Common myeloid progenitor, CD34-positive (primary cell): Measurements from ENCODE around the gene POLR2M.

Experiments
- CTCF ChIA-PET: fragments of 350-600 bp; sonication (Branson Sonifier 250); formaldehyde crosslinking; loops from one replicate; lab custom pipeline; 2021; ENCODE audit warnings: antibody characterized with exemption; lab: Charles Lee
- POLR2A ChIA-PET: fragments of 350-600 bp; sonication (Branson Sonifier 250); formaldehyde crosslinking; loops from one replicate; lab custom pipeline; 2021; ENCODE audit warnings: antibody characterized with exemption; lab: Charles Lee
- DNase-seq, 3 donors: peaks; one replicate each; pipeline versions ENCODE4 v3.0.0 to v3.0.0-alpha.2; 2013
- H3K27ac ChIP-seq, 2 experiments: 1 replicate in 1 of 2; 2 replicates in 1 of 2; pipeline ENCODE4 v1.7.0; 2013; ENCODE audit warnings: inconsistent platforms in 2 of 2, low read length in 2 of 2, mild to moderate bottlenecking in 2 of 2, low read depth in 1 of 2, moderate library complexity in 1 of 2; ENCODE audit not compliant: severe bottlenecking in 2 of 2, insufficient read depth in 1 of 2, poor library complexity in 1 of 2
- H3K27me3 ChIP-seq, 5 experiments: replicated peaks in 2 of 5; 1 replicate in 3 of 5; 2 replicates in 2 of 5; pipeline versions ENCODE4 v1.6.1 to v1.7.0; 2013; ENCODE audit warnings: low read length in 4 of 5, mild to moderate bottlenecking in 2 of 5, moderate library complexity in 2 of 5, inconsistent platforms in 1 of 5; ENCODE audit not compliant: insufficient read depth in 5 of 5, control insufficient read depth in 4 of 5
- H3K36me3 ChIP-seq, 4 experiments: 1 replicate in 2 of 4; 2 replicates in 2 of 4; pipeline versions ENCODE4 v1.6.1 to v1.7.0; 2013; ENCODE audit warnings: low read length in 3 of 4, control low read depth in 1 of 4, mild to moderate bottlenecking in 1 of 4; ENCODE audit not compliant: control insufficient read depth in 4 of 4, insufficient read depth in 4 of 4
- H3K4me1 ChIP-seq, 4 experiments: 1 replicate in 3 of 4; 2 replicates in 1 of 4; pipeline versions ENCODE4 v1.6.1 to v1.7.1; 2013; ENCODE audit warnings: low read length in 3 of 4, mild to moderate bottlenecking in 3 of 4, control low read depth in 1 of 4, inconsistent platforms in 1 of 4, moderate library complexity in 1 of 4; ENCODE audit not compliant: control insufficient read depth in 4 of 4, insufficient read depth in 4 of 4; ENCODE audit errors: control extremely low read depth in 1 of 4
- H3K4me3 ChIP-seq, 7 experiments: 1 replicate in 4 of 7; 2 replicates in 3 of 7; pipeline versions ENCODE4 v1.5.1 to v1.7.0; 2013; ENCODE audit warnings: mild to moderate bottlenecking in 7 of 7, low read length in 6 of 7, moderate library complexity in 6 of 7, inconsistent platforms in 2 of 7, low read depth in 2 of 7, control low read depth in 1 of 7; ENCODE audit not compliant: insufficient read depth in 4 of 7, control insufficient read depth in 1 of 7; ENCODE audit errors: extremely low read depth in 1 of 7
- H3K9me3 ChIP-seq, 5 experiments: 1 replicate in 4 of 5; 2 replicates in 1 of 5; pipeline versions ENCODE4 v1.6.1 to v1.7.1; 2013; ENCODE audit warnings: low read length in 4 of 5, mild to moderate bottlenecking in 2 of 5, inconsistent platforms in 1 of 5, low read depth in 1 of 5, moderate library complexity in 1 of 5; ENCODE audit not compliant: control insufficient read depth in 4 of 5, insufficient read depth in 2 of 5; ENCODE audit errors: control extremely low read depth in 1 of 5
- WGBS: methylation state at CpG from one replicate; pipeline ENCODE4 v1.1.5; 2013; ENCODE audit not compliant: insufficient coverage; 5-methylcytosine and 5-hydroxymethylcytosine counted together

The POLR2M gene

GRCh38 chr15:57703387-57703786 lies 3.1 kb upstream of the POLR2M start:
- peaks cover 0 to 32% (median 0%) of the 10 kb centered on the region in 5 experiments for H3K27me3 ChIP-seq
- no peak overlapping the region for H3K27ac ChIP-seq
- H3K4me1 ChIP-seq: peaks cover 8 to 21% (median 13%) of the 10 kb centered on the region in 4 experiments
- H3K9me3 ChIP-seq: no peaks in the 10 kb centered on the region
- POLR2A ChIA-PET: interaction anchor here (1.3 kb wide), 1 partner anchor 10 kb away, joined by 5 read pairs; no protein-coding TSS in a partner anchor
- CTCF ChIA-PET: interaction anchor here (1.2 kb wide), 1 partner anchor 9 kb away, joined by 3 read pairs; no protein-coding TSS in a partner anchor
- no peak overlapping the region for H3K4me3 ChIP-seq
- DNase-seq: peak in 2 of 3 donors; percentile 13 to 40
- H3K36me3 ChIP-seq: no peaks in the 10 kb centered on the region
- WGBS: 24% methylated on average over 2 of the region's 2 CpGs

- H3K27me3 ChIP-seq: peaks cover 0 to 27% (median 0%) of the 10 kb centered on the region in 5 experiments
- H3K9me3 ChIP-seq: no peaks in the 10 kb centered on the region
- ChIA-PET POLR2A (no interaction called here), CTCF (no interaction called here)
- 100% methylated on average over 2 of the region's 3 CpGs for WGBS
- no peak overlapping the region for H3K4me3 ChIP-seq
- H3K4me1 ChIP-seq: peaks cover 12 to 27% (median 14%) of the 10 kb centered on the region in 4 experiments
- no peak for DNase-seq
- peaks cover 3 to 6% (median 4%) of the 10 kb centered on the region in 4 experiments for H3K36me3 ChIP-seq
- no peak overlapping the region for H3K27ac ChIP-seq
Observed at GRCh38 chr15:57704441-57704840, 2.1 kb upstream of the POLR2M start.

GRCh38 chr15:57705746-57706404 lies 639 bp upstream of the POLR2M start:
- POLR2A ChIA-PET: no interaction called here
- Histone ChIP-seq H3K27ac (peak overlapping the region in 1 of 2 experiments; percentile 89), H3K4me1 (peaks cover 12 to 27% (median 14%) of the 10 kb centered on the region in 4 experiments), H3K27me3 (peaks cover 0 to 18% (median 0%) of the 10 kb centered on the region in 5 experiments), H3K36me3 (peaks cover 9 to 16% (median 12%) of the 10 kb centered on the region in 4 experiments), H3K9me3 (no peaks in the 10 kb centered on the region), H3K4me3 (peak overlapping the region; percentile 88 to 99 (median 98))
- 87% methylated on average over 9 of the region's 12 CpGs for WGBS
- CTCF ChIA-PET: interaction anchor here (0.6 to 2.3 kb wide), 2 partner anchors 26 to 146 kb away, joined by 3 to 12 read pairs; no protein-coding TSS in a partner anchor
- peak in 1 of 3 donors; percentile 5 for DNase-seq

GRCh38 chr15:57708047-57708446 lies 1.5 kb downstream of the POLR2M start:
- peak overlapping the region in 3 of 7 experiments; percentile 88 to 98 (median 98) for H3K4me3 ChIP-seq
- CTCF ChIA-PET: interaction anchor here (1.0 to 1.7 kb wide), 2 partner anchors 52 to 148 kb away, joined by 3 to 6 read pairs; no protein-coding TSS in a partner anchor
- peaks cover 0 to 2% (median 0%) of the 10 kb centered on the region in 5 experiments for H3K27me3 ChIP-seq
- H3K36me3 ChIP-seq: peaks cover 21 to 37% (median 29%) of the 10 kb centered on the region in 4 experiments
- no peak overlapping the region for H3K27ac ChIP-seq
- POLR2A ChIA-PET: no interaction called here
- no peak for DNase-seq
- no CpG with 5 or more reads among the region's 4 CpGs for WGBS
- H3K9me3 ChIP-seq: no peaks in the 10 kb centered on the region
- peaks cover 12 to 27% (median 14%) of the 10 kb centered on the region in 4 experiments for H3K4me1 ChIP-seq

GRCh38 chr15:57718309-57718708 lies 11.8 kb downstream of the POLR2M start:
- no peak for DNase-seq
- no CpG with 5 or more reads among the region's 2 CpGs for WGBS
- no peaks in the 10 kb centered on the region for H3K4me1 ChIP-seq
- H3K27ac ChIP-seq: no peak overlapping the region
- H3K27me3 ChIP-seq: no peaks in the 10 kb centered on the region
- no peaks in the 10 kb centered on the region for H3K9me3 ChIP-seq
- H3K36me3 ChIP-seq: peaks cover 7 to 34% (median 17%) of the 10 kb centered on the region in 4 experiments
- ChIA-PET CTCF (no interaction called here), POLR2A (no interaction called here)
- no peak overlapping the region for H3K4me3 ChIP-seq

GRCh38 chr15:57720867-57721266 lies 14.4 kb downstream of the POLR2M start:
- H3K4me1 ChIP-seq: no peaks in the 10 kb centered on the region
- POLR2A ChIA-PET: no interaction called here
- 100% methylated on average over 1 of the region's 3 CpGs for WGBS
- no peaks in the 10 kb centered on the region for H3K27me3 ChIP-seq
- H3K27ac ChIP-seq: no peak overlapping the region
- peaks cover 0 to 21% (median 8%) of the 10 kb centered on the region in 4 experiments for H3K36me3 ChIP-seq
- peaks cover 0 to 5% (median 4%) of the 10 kb centered on the region in 5 experiments for H3K9me3 ChIP-seq
- DNase-seq: no peak
- H3K4me3 ChIP-seq: no peak overlapping the region
- CTCF ChIA-PET: interaction anchor here (1.2 to 3.8 kb wide), 4 partner anchors 8 to 12 kb away, joined by 3 to 10 read pairs (median 8); no protein-coding TSS in a partner anchor

GRCh38 chr15:57726411-57726810 lies 19.9 kb downstream of the POLR2M start:
- no peak overlapping the region for H3K4me3 ChIP-seq
- POLR2A ChIA-PET: no interaction called here
- DNase-seq: no peak
- H3K27ac ChIP-seq: no peak overlapping the region
- H3K36me3 ChIP-seq: no peaks in the 10 kb centered on the region
- CTCF ChIA-PET: no interaction called here
- peaks cover 0 to 5% (median 4%) of the 10 kb centered on the region in 5 experiments for H3K9me3 ChIP-seq
- H3K4me1 ChIP-seq: no peaks in the 10 kb centered on the region
- 95% methylated on average over 3 of the region's 3 CpGs for WGBS
- H3K27me3 ChIP-seq: no peaks in the 10 kb centered on the region
